ENCODE measurements around the gene THSD4. TPM values are rescaled to one million over a fixed set of nuclear protein-coding genes. Genes with fewer than 3 reads are reported as not detected.
A peak's percentile ranks its signal among the peaks of the same experiment; 100 is the strongest.

Gene THSD4
- total and polyA plus RNA-seq, 2 of the 4 experiments (the other 2 are of a cell fraction): 25.5 to 31.1 TPM

DNA sequence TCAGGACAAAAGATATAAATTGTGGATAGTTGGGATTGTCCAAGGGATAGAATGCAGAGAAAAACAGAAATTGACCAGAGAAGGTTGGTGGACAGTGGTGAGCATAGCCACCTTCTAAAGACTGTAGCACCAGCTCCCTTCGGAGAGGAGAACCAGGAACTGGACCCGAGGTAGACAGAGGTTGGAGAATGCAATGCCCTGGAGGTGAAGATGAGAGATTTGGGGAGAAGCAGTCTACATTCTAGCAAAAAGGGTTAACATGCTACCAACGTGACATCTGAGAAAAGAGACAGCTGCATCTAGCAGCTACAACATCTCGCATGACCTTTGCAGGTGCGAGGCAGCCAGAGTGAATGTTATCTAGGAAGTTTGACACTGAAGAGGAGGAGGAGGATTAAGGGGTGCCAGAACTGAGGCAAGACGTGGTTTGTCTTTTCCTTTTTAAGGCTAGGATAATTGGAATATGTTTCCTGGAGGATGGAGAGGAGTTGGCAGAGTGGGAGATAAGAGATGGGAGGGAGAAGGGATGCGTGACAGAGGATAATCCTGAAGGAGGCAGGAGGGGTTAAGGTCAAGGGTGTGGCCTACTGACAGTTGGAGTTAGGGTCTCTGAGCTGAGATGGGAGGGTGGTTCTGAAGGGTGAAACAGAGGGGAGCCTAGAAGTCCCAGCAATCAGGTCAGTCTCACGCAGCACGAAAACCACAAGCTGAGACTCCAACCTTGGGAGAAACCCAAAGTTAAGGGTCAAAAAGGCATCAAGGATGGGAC lies 591.4 kb downstream of the THSD4 start:
- H3K4me1 ChIP-seq (ENCODE audit: control insufficient read depth, insufficient read depth, low read length): peaks cover 29% of the 10 kb centered on the region
- H3K9ac ChIP-seq (ENCODE audit: low read depth, low read length): no peak overlapping the region
- H2BK5ac ChIP-seq (ENCODE audit: low read depth, low read length, poor library complexity, severe bottlenecking): no peak overlapping the region
- no peaks in the 10 kb centered on the region for H3K36me3 ChIP-seq (ENCODE audit: control insufficient read depth, insufficient read depth, low read length)
- TF ChIP-seq FOS (IDR thresholded peaks at IDR 0.05; ENCODE audit: low read depth, low read length): no peak
- no peak for TF ChIP-seq POLR2A (IDR thresholded peaks at IDR 0.05; ENCODE audit: low read depth, low read length)
- TF ChIP-seq, protein P1, sequence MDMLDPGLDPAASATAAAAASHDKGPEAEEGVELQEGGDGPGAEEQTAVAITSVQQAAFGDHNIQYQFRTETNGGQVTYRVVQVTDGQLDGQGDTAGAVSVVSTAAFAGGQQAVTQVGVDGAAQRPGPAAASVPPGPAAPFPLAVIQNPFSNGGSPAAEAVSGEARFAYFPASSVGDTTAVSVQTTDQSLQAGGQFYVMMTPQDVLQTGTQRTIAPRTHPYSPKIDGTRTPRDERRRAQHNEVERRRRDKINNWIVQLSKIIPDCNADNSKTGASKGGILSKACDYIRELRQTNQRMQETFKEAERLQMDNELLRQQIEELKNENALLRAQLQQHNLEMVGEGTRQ (IDR thresholded peaks at IDR 0.05; ENCODE audit: low read depth, low read length): no peak
- no peak for TF ChIP-seq RAD21 (IDR thresholded peaks at IDR 0.05; ENCODE audit: low read length)
- TF ChIP-seq NFE2L2 (IDR thresholded peaks at IDR 0.05; ENCODE audit: low read depth, low read length): no peak
- no peak for TF ChIP-seq CHD1 (IDR thresholded peaks at IDR 0.05; ENCODE audit: low read depth, low read length)
- TF ChIP-seq CEBPB (IDR thresholded peaks at IDR 0.05; ENCODE audit: low read depth, low read length): no peak
- TF ChIP-seq, protein P2, sequence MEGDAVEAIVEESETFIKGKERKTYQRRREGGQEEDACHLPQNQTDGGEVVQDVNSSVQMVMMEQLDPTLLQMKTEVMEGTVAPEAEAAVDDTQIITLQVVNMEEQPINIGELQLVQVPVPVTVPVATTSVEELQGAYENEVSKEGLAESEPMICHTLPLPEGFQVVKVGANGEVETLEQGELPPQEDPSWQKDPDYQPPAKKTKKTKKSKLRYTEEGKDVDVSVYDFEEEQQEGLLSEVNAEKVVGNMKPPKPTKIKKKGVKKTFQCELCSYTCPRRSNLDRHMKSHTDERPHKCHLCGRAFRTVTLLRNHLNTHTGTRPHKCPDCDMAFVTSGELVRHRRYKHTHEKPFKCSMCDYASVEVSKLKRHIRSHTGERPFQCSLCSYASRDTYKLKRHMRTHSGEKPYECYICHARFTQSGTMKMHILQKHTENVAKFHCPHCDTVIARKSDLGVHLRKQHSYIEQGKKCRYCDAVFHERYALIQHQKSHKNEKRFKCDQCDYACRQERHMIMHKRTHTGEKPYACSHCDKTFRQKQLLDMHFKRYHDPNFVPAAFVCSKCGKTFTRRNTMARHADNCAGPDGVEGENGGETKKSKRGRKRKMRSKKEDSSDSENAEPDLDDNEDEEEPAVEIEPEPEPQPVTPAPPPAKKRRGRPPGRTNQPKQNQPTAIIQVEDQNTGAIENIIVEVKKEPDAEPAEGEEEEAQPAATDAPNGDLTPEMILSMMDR (conservative IDR thresholded peaks at IDR 0.05; ENCODE audit: low read depth, low read length): no peak
- TF ChIP-seq MXI1 (IDR thresholded peaks at IDR 0.05; ENCODE audit: borderline replicate concordance, low read depth, low read length): no peak
- no peak for TF ChIP-seq BHLHE40 (IDR thresholded peaks at IDR 0.05; ENCODE audit: low read depth, low read length)
- TF ChIP-seq SMC3 (IDR thresholded peaks at IDR 0.05; ENCODE audit: low read depth, low read length): no peak
- no peak for TF ChIP-seq RFX5 (IDR thresholded peaks at IDR 0.05; ENCODE audit: low read depth, low read length)
- TF ChIP-seq MAFK (IDR thresholded peaks at IDR 0.05; ENCODE audit: low read depth, low read length): no peak
- no peak for TF ChIP-seq RCOR1 (IDR thresholded peaks at IDR 0.05; ENCODE audit: insufficient replicate concordance, low read length)
- H2BK120ac ChIP-seq (ENCODE audit: low read depth, low read length): peak overlapping the region; percentile 53
- peak overlapping the region; percentile 80 for H3K23ac ChIP-seq (ENCODE audit: low read depth, low read length)
- no peak overlapping the region for H3K56ac ChIP-seq (ENCODE audit: extremely low read depth, insufficient read depth, low read length)
- no TSS peak for BruUV-seq (replicated peaks)
- peak overlapping the region; percentile 51; the same call in 1 of the 2 replicates for H3K27ac ChIP-seq (ENCODE audit: insufficient read depth, low read length)
- intact Hi-C loops (cut with micrococcal nuclease) (no loop called here), dilution Hi-C loops (cut with HindIII; ENCODE audit: low sequenced_read_pairs, unreplicated experiment) (no loop called here), in situ Hi-C loops (cut with MboI; ENCODE audit: low sequenced_read_pairs) (no loop called here)
- peak overlapping the region; percentile 75 for H3K4ac ChIP-seq (ENCODE audit: low read depth, low read length)
- H3K4me2 ChIP-seq (ENCODE audit: low read depth, low read length): peak overlapping the region; percentile 37; the same call in 1 of the 2 replicates
- ATAC-seq (ENCODE audit: low read depth) (no peak), DNase-seq (no peak)
- peak overlapping the region; percentile 81 for H4K91ac ChIP-seq (ENCODE audit: insufficient read depth, low read depth, low read length)
- ChIA-PET CTCF (no interaction called here), POLR2A (ENCODE audit: unreplicated experiment) (no interaction called here)
- WGBS, 2 experiments (ENCODE audit: extremely low coverage in 2 of 2, insufficient read length in 1 of 2): 94% methylated on average over 7 of the region's 9 CpGs; no CpG with 5 or more reads in 1 of the 2 experiments
- peaks cover 24% of the 10 kb centered on the region for H3K9me1 ChIP-seq (ENCODE audit: insufficient read depth, low read length)
- H2AK9ac ChIP-seq (replicated peaks; ENCODE audit: low read depth, low read length, poor library complexity): no peak overlapping the region
- peak overlapping the region; percentile 81 for H2AK5ac ChIP-seq (ENCODE audit: low read depth, low read length)
- H2BK15ac ChIP-seq (ENCODE audit: low read depth, low read length): peak overlapping the region; percentile 0; the same call in 1 of the 3 replicates
- peak overlapping the region; percentile 30 to 36; a peak in 2 of 4 replicates for H4K8ac ChIP-seq (ENCODE audit: low read depth in 2 of 2, low read length in 2 of 2)
- no peaks in the 10 kb centered on the region for H3K9me3 ChIP-seq (ENCODE audit: control insufficient read depth, insufficient read depth, low read length)
- H4K5ac ChIP-seq (ENCODE audit: low read depth, low read length): peak overlapping the region; percentile 65; the same call in 1 of the 2 replicates
- H3K18ac ChIP-seq (ENCODE audit: low read depth, low read length): peak overlapping the region; percentile 81
- H2AFZ ChIP-seq (replicated peaks; ENCODE audit: low read length, poor library complexity): no peak overlapping the region
- H4K20me1 ChIP-seq (ENCODE audit: insufficient read depth, low read length): peaks cover 5% of the 10 kb centered on the region; the same call in 1 of the 2 replicates
- peak overlapping the region; percentile 70; the same call in 1 of the 2 replicates for H3K14ac ChIP-seq (replicated peaks; ENCODE audit: low read depth, low read length)
- peaks cover 0 to 27% of the 10 kb centered on the region in 2 experiments; a peak in 2 of 4 replicates for H3K79me1 ChIP-seq (ENCODE audit: low read depth in 1 of 2, low read length in 2 of 2)
- peak overlapping the region; percentile 66 for H2BK20ac ChIP-seq (ENCODE audit: low read depth, low read length)
- H3K27me3 ChIP-seq (ENCODE audit: control insufficient read depth, insufficient read depth, low read length): no peaks in the 10 kb centered on the region
- H3K4me3 ChIP-seq (ENCODE audit: insufficient read depth, low read depth, low read length): no peak overlapping the region

Measured in IMR-90 (cell line).